Myocyte (in vitro differentiated cells): ENCODE data around the gene APLF. TPM values are rescaled to one million over a fixed set of nuclear protein-coding genes. Genes with fewer than 3 reads are reported as not detected.
"Not testable (repeated sequence)": the region's sequence is repeated elsewhere in the genome, so short reads cannot be mapped to it uniquely, and the experiment has no call there.

ENCODE experiments used
- DNase-seq: peaks from one replicate; pipeline ENCODE4 v3.0.0-alpha.2; 2012; ENCODE audit warnings: low read depth
- total RNA-seq: library from RNA; depleted of rRNA; stranded (reverse); fragments of >200 nt; gene quantifications from 2 replicates; pipeline ENCODE4 v1.2.3, GENCODE V29; 2014

APLF gene
- total RNA-seq, 1 donor from 2014 or later = 5.3 TPM

- DNase-seq = no peak
Observed at GRCh38 chr2:68574202-68574791, 106.9 kb downstream of the APLF start.

- no peak for DNase-seq
Observed at GRCh38 chr2:68577183-68577582, 109.8 kb downstream of the APLF start.

- no peak for DNase-seq
Observed at GRCh38 chr2:68579689-68580088, 112.3 kb downstream of the APLF start.

GRCh38 chr2:68588589-68588988 is 121.2 kb downstream of the APLF start:
- no peak for DNase-seq

- peak; percentile 8 for DNase-seq
Observed at GRCh38 chr2:68589963-68590362, 122.6 kb downstream of the APLF start.

GRCh38 chr2:68590702-68591101 is 123.3 kb downstream of the APLF start:
- DNase-seq = no peak

GRCh38 chr2:68591225-68591624 is 123.8 kb downstream of the APLF start:
- DNase-seq = no peak

- no peak for DNase-seq
Observed at GRCh38 chr2:68594041-68594440, 126.7 kb downstream of the APLF start.

- DNase-seq = peak; percentile 53
Observed at GRCh38 chr2:68594674-68595492, 127.5 kb downstream of the APLF start.

- not testable (repeated sequence) for DNase-seq
Observed at GRCh38 chr2:68595493-68595785, 128.1 kb downstream of the APLF start.

GRCh38 chr2:68600495-68600894 is 133.1 kb downstream of the APLF start:
- not testable (repeated sequence) for DNase-seq

GRCh38 chr2:68603059-68603458 is 135.7 kb downstream of the APLF start:
- DNase-seq = no peak

GRCh38 chr2:68604077-68604476 is 136.7 kb downstream of the APLF start:
- no peak for DNase-seq

GRCh38 chr2:68605939-68606338 is 138.6 kb downstream of the APLF start:
- no peak for DNase-seq

- no peak for DNase-seq
Observed at GRCh38 chr2:68606759-68607158, 139.4 kb downstream of the APLF start.

- no peak for DNase-seq
Observed at GRCh38 chr2:68607837-68608236, 140.5 kb downstream of the APLF start.

- DNase-seq = no peak
Observed at GRCh38 chr2:68612765-68613519, 145.6 kb downstream of the APLF start.

- DNase-seq = no peak
Observed at GRCh38 chr2:68620772-68621171, 153.4 kb downstream of the APLF start.

- no peak for DNase-seq
Observed at GRCh38 chr2:68623820-68624219, 156.4 kb downstream of the APLF start.

GRCh38 chr2:68627615-68628014 is 160.2 kb downstream of the APLF start:
- no peak for DNase-seq
